ENCODE measurements around the gene RASSF10.

Gene RASSF10

GRCh38 chr11:12979928-12980689 lies 29.0 kb upstream of the RASSF10 start:
- H3K27ac Mint-ChIP-seq (ENCODE audit: low read depth) = no peak overlapping the region
- H3K4me3 Mint-ChIP-seq = no peak overlapping the region
- H3K27me3 Mint-ChIP-seq = peaks cover 47% of the 10 kb centered on the region
- no peaks in the 10 kb centered on the region for H3K4me1 Mint-ChIP-seq
- H3K36me3 Mint-ChIP-seq (ENCODE audit: insufficient read depth) = no peaks in the 10 kb centered on the region
- H3K9me3 Mint-ChIP-seq = no peaks in the 10 kb centered on the region
- DNase-seq (ENCODE audit: low spot score in 2 of 2) = no peak
- ATAC-seq (replicated peaks; ENCODE audit: extremely low read depth, poor library complexity, severe bottlenecking) = no peak

- ATAC-seq (replicated peaks; ENCODE audit: extremely low read depth, poor library complexity, severe bottlenecking) (no peak), DNase-seq (ENCODE audit: low spot score in 2 of 2) (no peak)
- peaks cover 65% of the 10 kb centered on the region for H3K27me3 Mint-ChIP-seq
- peaks cover 3% of the 10 kb centered on the region for H3K36me3 Mint-ChIP-seq (ENCODE audit: insufficient read depth)
- H3K9me3 Mint-ChIP-seq = no peaks in the 10 kb centered on the region
- no peak overlapping the region for H3K4me3 Mint-ChIP-seq
- H3K4me1 Mint-ChIP-seq = no peaks in the 10 kb centered on the region
- no peak overlapping the region for H3K27ac Mint-ChIP-seq (ENCODE audit: low read depth)
These were observed 27.2 kb upstream of the RASSF10 start for GRCh38 chr11:12981676-12982522.

DNA sequence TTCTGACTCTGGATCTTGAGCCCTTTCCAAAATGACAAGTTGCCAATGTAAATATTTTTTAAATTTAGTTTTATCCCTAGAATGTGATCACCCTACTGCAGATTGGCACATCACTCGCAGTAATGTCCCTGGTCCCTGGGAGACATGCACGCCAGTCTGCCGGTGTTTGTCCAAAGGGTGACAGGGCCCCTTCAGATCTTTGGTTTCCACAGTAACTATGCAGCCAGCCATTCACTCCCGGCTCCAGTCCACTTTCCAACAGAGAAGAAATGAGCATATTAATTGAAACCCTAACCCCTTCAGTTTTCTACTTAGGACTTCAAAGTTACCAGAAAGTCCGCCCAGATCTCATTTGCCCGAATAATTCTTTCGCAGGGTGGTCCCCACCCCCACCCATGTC lies 25.8 kb upstream of the RASSF10 start:
- no peak overlapping the region for H3K27ac Mint-ChIP-seq (ENCODE audit: low read depth)
- no peak overlapping the region for H3K4me3 Mint-ChIP-seq
- H3K36me3 Mint-ChIP-seq (ENCODE audit: insufficient read depth) = peaks cover 3% of the 10 kb centered on the region
- H3K27me3 Mint-ChIP-seq = peaks cover 67% of the 10 kb centered on the region
- H3K4me1 Mint-ChIP-seq = no peaks in the 10 kb centered on the region
- no peaks in the 10 kb centered on the region for H3K9me3 Mint-ChIP-seq
- no peak for ATAC-seq (replicated peaks; ENCODE audit: extremely low read depth, poor library complexity, severe bottlenecking)
- DNase-seq (ENCODE audit: low spot score in 2 of 2) = no peak

DNA sequence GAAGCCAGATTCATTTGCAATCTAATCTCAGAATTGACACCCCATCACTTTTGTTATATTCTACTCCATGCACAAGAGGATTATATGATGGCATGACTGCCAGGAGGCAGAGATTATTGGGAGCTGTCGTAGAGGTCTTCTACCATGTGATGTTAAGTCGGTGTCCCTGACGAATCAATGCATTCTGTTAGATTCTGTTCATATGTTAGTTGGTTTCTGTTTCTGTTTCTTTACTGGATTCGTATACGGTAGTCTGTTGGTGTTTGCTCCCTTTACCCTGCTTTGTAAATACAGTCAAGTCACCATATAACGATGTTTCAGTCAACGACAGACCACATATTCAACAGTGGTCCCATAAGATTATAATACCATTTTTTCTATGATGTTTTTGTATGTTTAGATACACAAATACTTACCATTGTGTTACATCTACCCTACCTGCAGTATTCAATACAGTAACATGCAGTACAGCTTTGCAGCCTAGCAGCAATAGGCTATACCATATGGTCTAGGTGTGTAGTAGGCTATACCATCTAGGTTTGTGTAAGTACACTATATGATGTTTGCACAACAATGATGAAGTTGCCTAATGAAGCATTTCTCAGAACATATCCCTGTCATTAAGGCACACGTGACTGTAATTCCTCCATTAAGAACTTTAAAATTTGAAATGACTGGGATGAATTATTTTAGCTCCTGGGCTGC lies 22.8 kb upstream of the RASSF10 start:
- no peak for ATAC-seq (replicated peaks; ENCODE audit: extremely low read depth, poor library complexity, severe bottlenecking)
- Mint-ChIP-seq H3K27ac (ENCODE audit: low read depth) (no peak overlapping the region), H3K36me3 (ENCODE audit: insufficient read depth) (peaks cover 3% of the 10 kb centered on the region), H3K4me1 (no peaks in the 10 kb centered on the region), H3K27me3 (peaks cover 76% of the 10 kb centered on the region), H3K4me3 (no peak overlapping the region), H3K9me3 (no peaks in the 10 kb centered on the region)
- no peak for DNase-seq (ENCODE audit: low spot score in 2 of 2)

GRCh38 chr11:12989428-12990161 lies 19.5 kb upstream of the RASSF10 start:
- DNase-seq (ENCODE audit: low spot score in 2 of 2) (no peak), ATAC-seq (replicated peaks; ENCODE audit: extremely low read depth, poor library complexity, severe bottlenecking) (no peak)
- peaks cover 64% of the 10 kb centered on the region for H3K27me3 Mint-ChIP-seq
- no peaks in the 10 kb centered on the region for H3K4me1 Mint-ChIP-seq
- no peak overlapping the region for H3K4me3 Mint-ChIP-seq
- H3K36me3 Mint-ChIP-seq (ENCODE audit: insufficient read depth) = peaks cover 3% of the 10 kb centered on the region
- H3K27ac Mint-ChIP-seq (ENCODE audit: low read depth) = no peak overlapping the region
- no peaks in the 10 kb centered on the region for H3K9me3 Mint-ChIP-seq

- Mint-ChIP-seq H3K9me3 (no peaks in the 10 kb centered on the region), H3K27ac (ENCODE audit: low read depth) (no peak overlapping the region), H3K27me3 (peaks cover 58% of the 10 kb centered on the region), H3K4me1 (no peaks in the 10 kb centered on the region), H3K4me3 (no peak overlapping the region), H3K36me3 (ENCODE audit: insufficient read depth) (peaks cover 3% of the 10 kb centered on the region)
- no peak for DNase-seq (ENCODE audit: low spot score in 2 of 2)
- ATAC-seq (replicated peaks; ENCODE audit: extremely low read depth, poor library complexity, severe bottlenecking) = no peak
These were observed 19.0 kb upstream of the RASSF10 start for GRCh38 chr11:12990162-12990480.

DNA sequence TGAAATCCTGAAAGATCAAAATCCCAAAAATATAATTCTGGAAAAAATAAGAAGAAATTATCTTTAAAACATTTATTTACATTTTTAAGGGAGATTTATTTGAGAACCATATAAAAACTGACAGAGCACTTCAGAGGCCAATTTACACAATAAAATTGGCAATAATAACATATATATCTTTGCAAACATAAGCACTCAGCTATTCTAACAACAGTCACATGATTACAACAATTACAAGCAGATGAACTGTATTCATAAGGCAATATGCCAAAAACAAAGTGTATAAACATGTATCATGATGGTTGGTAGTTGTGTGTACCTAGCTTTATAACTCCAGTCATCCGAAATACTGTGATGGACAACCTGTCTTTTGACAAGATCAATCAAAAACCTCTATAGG lies 17.7 kb upstream of the RASSF10 start:
- Mint-ChIP-seq H3K9me3 (no peaks in the 10 kb centered on the region), H3K4me1 (no peaks in the 10 kb centered on the region), H3K4me3 (no peak overlapping the region), H3K27ac (ENCODE audit: low read depth) (no peak overlapping the region), H3K36me3 (ENCODE audit: insufficient read depth) (peaks cover 2% of the 10 kb centered on the region), H3K27me3 (peaks cover 45% of the 10 kb centered on the region)
- DNase-seq (ENCODE audit: low spot score in 2 of 2) (no peak), ATAC-seq (replicated peaks; ENCODE audit: extremely low read depth, poor library complexity, severe bottlenecking) (no peak)

GRCh38 chr11:12993626-12994025 lies 15.5 kb upstream of the RASSF10 start:
- no peak for DNase-seq (ENCODE audit: low spot score in 2 of 2)
- no peak for ATAC-seq (replicated peaks; ENCODE audit: extremely low read depth, poor library complexity, severe bottlenecking)
- H3K4me3 Mint-ChIP-seq = no peak overlapping the region

DNA sequence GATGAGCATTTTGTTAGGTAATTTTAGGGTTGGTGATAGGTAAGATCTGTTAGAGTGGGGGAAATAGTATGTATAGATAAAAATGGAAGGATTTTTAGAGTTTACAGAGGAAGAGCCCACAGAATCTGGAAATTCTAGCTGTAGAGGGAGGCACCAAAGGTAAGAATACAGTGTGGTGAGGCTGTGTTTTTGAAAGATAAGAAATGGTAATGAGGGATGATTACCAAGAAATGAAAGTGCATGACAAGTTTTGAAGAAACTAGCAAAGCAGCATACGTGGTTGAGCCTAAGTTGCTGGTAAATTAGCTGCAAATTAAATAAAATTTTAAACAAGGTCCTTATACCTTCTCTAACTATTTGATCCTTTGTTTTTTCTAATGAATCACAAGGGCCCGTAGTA lies 14.6 kb upstream of the RASSF10 start:
- H3K9me3 Mint-ChIP-seq = no peaks in the 10 kb centered on the region
- peaks cover 29% of the 10 kb centered on the region for H3K27me3 Mint-ChIP-seq
- no peak overlapping the region for H3K27ac Mint-ChIP-seq (ENCODE audit: low read depth)
- no peaks in the 10 kb centered on the region for H3K4me1 Mint-ChIP-seq
- no peak for DNase-seq (ENCODE audit: low spot score in 2 of 2)
- ATAC-seq (replicated peaks; ENCODE audit: extremely low read depth, poor library complexity, severe bottlenecking) = no peak
- H3K36me3 Mint-ChIP-seq (ENCODE audit: insufficient read depth) = no peaks in the 10 kb centered on the region
- no peak overlapping the region for H3K4me3 Mint-ChIP-seq

More at GRCh38 chr11:12993626-12994025, 15.5 kb upstream of the RASSF10 start:
- Mint-ChIP-seq H3K36me3 (ENCODE audit: insufficient read depth) (no peaks in the 10 kb centered on the region), H3K27me3 (peaks cover 32% of the 10 kb centered on the region), H3K27ac (ENCODE audit: low read depth) (no peak overlapping the region), H3K4me1 (no peaks in the 10 kb centered on the region), H3K9me3 (no peaks in the 10 kb centered on the region)

- ATAC-seq (replicated peaks; ENCODE audit: extremely low read depth, poor library complexity, severe bottlenecking) = no peak
- Mint-ChIP-seq H3K4me3 (no peak overlapping the region), H3K27ac (ENCODE audit: low read depth) (no peak overlapping the region), H3K9me3 (no peaks in the 10 kb centered on the region), H3K27me3 (peaks cover 29% of the 10 kb centered on the region), H3K36me3 (ENCODE audit: insufficient read depth) (no peaks in the 10 kb centered on the region), H3K4me1 (no peaks in the 10 kb centered on the region)
- DNase-seq (ENCODE audit: low spot score in 2 of 2) = no peak
These were observed 13.9 kb upstream of the RASSF10 start for GRCh38 chr11:12995188-12995587.

GRCh38 chr11:12995823-12996222 lies 13.3 kb upstream of the RASSF10 start:
- H3K4me1 Mint-ChIP-seq = no peaks in the 10 kb centered on the region
- no peak overlapping the region for H3K27ac Mint-ChIP-seq (ENCODE audit: low read depth)
- H3K36me3 Mint-ChIP-seq (ENCODE audit: insufficient read depth) = no peaks in the 10 kb centered on the region

GRCh38 chr11:12997168-12997567 lies 11.9 kb upstream of the RASSF10 start:
- ATAC-seq (replicated peaks; ENCODE audit: extremely low read depth, poor library complexity, severe bottlenecking) (no peak), DNase-seq (ENCODE audit: low spot score in 2 of 2) (no peak)
- H3K4me3 Mint-ChIP-seq = no peak overlapping the region

More at GRCh38 chr11:12995823-12996222, 13.3 kb upstream of the RASSF10 start:
- DNase-seq (ENCODE audit: low spot score in 2 of 2) (no peak), ATAC-seq (replicated peaks; ENCODE audit: extremely low read depth, poor library complexity, severe bottlenecking) (no peak)
- Mint-ChIP-seq H3K27me3 (peaks cover 34% of the 10 kb centered on the region), H3K4me3 (no peak overlapping the region), H3K9me3 (no peaks in the 10 kb centered on the region)

More at GRCh38 chr11:12997168-12997567, 11.9 kb upstream of the RASSF10 start:
- Mint-ChIP-seq H3K9me3 (no peaks in the 10 kb centered on the region), H3K36me3 (ENCODE audit: insufficient read depth) (no peaks in the 10 kb centered on the region), H3K27me3 (peaks cover 37% of the 10 kb centered on the region), H3K27ac (ENCODE audit: low read depth) (no peak overlapping the region), H3K4me1 (no peaks in the 10 kb centered on the region)
